ENCODE results near the gene FUT9. TPM values are rescaled to one million over a fixed set of nuclear protein-coding genes. Genes with fewer than 3 reads are reported as not detected.
"Not testable (repeated sequence)": the region's sequence is repeated elsewhere in the genome, so short reads cannot be mapped to it uniquely, and the experiment has no call there.

FUT9 gene
- total RNA-seq, 1 experiment from 2014 or later, result 3.5 TPM

DNA sequence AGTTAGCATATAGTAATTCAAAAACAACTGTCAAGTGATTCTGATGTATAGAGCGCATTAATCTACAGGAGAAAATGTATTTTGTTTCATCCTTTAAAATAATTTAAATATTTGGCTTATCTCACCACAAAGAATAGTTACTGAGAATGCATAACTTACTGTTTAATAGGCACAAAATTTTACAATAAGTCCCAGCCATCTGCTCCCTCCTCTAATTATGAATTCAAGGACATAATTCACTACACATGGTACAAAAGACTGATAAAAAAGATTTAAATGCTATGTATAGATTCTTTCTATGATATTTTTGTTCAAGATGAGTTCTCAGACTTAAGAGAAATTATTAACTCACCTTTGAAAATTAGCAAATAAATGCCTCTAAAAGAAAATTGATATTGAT lies 242.0 kb downstream of the FUT9 start:
- no peaks in the 10 kb centered on the region for H3K4me1 Mint-ChIP-seq
- no peaks in the 10 kb centered on the region for H3K27me3 Mint-ChIP-seq (ENCODE audit: low read depth)
- TF ChIP-seq, protein P1, sequence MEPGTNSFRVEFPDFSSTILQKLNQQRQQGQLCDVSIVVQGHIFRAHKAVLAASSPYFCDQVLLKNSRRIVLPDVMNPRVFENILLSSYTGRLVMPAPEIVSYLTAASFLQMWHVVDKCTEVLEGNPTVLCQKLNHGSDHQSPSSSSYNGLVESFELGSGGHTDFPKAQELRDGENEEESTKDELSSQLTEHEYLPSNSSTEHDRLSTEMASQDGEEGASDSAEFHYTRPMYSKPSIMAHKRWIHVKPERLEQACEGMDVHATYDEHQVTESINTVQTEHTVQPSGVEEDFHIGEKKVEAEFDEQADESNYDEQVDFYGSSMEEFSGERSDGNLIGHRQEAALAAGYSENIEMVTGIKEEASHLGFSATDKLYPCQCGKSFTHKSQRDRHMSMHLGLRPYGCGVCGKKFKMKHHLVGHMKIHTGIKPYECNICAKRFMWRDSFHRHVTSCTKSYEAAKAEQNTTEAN (CRISPR knock-in tag; IDR thresholded peaks at IDR 0.05), result no peak
- TF ChIP-seq, protein P2, sequence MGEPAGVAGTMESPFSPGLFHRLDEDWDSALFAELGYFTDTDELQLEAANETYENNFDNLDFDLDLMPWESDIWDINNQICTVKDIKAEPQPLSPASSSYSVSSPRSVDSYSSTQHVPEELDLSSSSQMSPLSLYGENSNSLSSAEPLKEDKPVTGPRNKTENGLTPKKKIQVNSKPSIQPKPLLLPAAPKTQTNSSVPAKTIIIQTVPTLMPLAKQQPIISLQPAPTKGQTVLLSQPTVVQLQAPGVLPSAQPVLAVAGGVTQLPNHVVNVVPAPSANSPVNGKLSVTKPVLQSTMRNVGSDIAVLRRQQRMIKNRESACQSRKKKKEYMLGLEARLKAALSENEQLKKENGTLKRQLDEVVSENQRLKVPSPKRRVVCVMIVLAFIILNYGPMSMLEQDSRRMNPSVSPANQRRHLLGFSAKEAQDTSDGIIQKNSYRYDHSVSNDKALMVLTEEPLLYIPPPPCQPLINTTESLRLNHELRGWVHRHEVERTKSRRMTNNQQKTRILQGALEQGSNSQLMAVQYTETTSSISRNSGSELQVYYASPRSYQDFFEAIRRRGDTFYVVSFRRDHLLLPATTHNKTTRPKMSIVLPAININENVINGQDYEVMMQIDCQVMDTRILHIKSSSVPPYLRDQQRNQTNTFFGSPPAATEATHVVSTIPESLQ (CRISPR knock-in tag; IDR thresholded peaks at IDR 0.05), result no peak
- TF ChIP-seq NFYB (CRISPR knock-in tag; conservative IDR thresholded peaks at IDR 0.05; ENCODE audit: low read depth) (no peak), GTF2I (CRISPR knock-in tag; conservative IDR thresholded peaks at IDR 0.05) (no peak), ZNF416 (CRISPR knock-in tag; IDR thresholded peaks at IDR 0.05) (no peak), TEAD4 (CRISPR knock-in tag; IDR thresholded peaks at IDR 0.05) (no peak), NFE2L1 (CRISPR knock-in tag; IDR thresholded peaks at IDR 0.05) (no peak), ZNF317 (CRISPR knock-in tag; IDR thresholded peaks at IDR 0.05; ENCODE audit: borderline replicate concordance, low read depth) (no peak), OVOL2 (CRISPR knock-in tag; IDR thresholded peaks at IDR 0.05; ENCODE audit: borderline replicate concordance) (no peak)
- TF ChIP-seq, protein P3, sequence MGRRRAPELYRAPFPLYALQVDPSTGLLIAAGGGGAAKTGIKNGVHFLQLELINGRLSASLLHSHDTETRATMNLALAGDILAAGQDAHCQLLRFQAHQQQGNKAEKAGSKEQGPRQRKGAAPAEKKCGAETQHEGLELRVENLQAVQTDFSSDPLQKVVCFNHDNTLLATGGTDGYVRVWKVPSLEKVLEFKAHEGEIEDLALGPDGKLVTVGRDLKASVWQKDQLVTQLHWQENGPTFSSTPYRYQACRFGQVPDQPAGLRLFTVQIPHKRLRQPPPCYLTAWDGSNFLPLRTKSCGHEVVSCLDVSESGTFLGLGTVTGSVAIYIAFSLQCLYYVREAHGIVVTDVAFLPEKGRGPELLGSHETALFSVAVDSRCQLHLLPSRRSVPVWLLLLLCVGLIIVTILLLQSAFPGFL (CRISPR knock-in tag; IDR thresholded peaks at IDR 0.05; ENCODE audit: borderline replicate concordance), result no peak
- TF ChIP-seq, protein P4, sequence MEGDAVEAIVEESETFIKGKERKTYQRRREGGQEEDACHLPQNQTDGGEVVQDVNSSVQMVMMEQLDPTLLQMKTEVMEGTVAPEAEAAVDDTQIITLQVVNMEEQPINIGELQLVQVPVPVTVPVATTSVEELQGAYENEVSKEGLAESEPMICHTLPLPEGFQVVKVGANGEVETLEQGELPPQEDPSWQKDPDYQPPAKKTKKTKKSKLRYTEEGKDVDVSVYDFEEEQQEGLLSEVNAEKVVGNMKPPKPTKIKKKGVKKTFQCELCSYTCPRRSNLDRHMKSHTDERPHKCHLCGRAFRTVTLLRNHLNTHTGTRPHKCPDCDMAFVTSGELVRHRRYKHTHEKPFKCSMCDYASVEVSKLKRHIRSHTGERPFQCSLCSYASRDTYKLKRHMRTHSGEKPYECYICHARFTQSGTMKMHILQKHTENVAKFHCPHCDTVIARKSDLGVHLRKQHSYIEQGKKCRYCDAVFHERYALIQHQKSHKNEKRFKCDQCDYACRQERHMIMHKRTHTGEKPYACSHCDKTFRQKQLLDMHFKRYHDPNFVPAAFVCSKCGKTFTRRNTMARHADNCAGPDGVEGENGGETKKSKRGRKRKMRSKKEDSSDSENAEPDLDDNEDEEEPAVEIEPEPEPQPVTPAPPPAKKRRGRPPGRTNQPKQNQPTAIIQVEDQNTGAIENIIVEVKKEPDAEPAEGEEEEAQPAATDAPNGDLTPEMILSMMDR (IDR thresholded peaks at IDR 0.05), result no peak
- H3K4me3 Mint-ChIP-seq, result no peak overlapping the region
- peaks cover 9% of the 10 kb centered on the region; the same call in 1 of the 2 replicates for H3K9me3 Mint-ChIP-seq
- no peaks in the 10 kb centered on the region for H3K36me3 Mint-ChIP-seq
- ChIA-PET POLR2A (no interaction called here), CTCF (no interaction called here)
- DNase-seq (ENCODE audit: low spot score) (no peak), ATAC-seq (no peak)
- H3K27ac Mint-ChIP-seq, result no peak overlapping the region

DNA sequence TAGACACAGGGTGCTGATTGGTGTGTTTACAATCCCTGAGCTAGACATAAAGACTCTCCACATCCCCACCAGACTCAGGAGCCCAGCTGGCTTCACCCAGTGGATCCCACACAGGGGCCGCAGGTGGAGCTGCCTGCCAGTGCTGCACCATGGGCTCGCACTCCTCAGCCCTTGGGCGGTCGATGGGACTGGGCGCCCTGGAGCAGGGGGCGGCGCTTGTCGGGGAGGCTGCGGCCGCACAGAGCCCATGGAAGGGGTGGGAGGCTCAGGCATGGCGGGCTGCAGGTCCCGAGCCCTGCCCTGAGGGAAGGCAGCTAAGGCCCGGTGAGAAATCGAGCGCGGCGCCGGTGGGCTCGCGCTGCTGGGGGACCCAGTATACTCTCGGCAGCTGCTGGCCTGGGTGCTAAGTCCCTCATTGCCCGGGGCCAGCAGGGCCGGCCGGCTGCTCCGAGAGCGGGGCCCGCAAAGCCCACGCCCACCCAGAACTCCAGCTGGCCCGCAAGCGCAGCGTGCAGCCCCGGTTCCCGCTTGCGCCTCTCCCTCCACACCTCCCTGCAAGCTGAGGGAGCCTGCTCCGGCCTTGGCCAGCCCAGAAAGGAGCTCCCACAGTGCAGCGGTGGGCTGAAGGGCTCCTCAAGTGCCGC lies 245.1 kb downstream of the FUT9 start:
- H3K9me3 Mint-ChIP-seq; H3K4me3 Mint-ChIP-seq; H3K27ac Mint-ChIP-seq; H3K4me1 Mint-ChIP-seq; CTCF ChIA-PET; H3K27me3 Mint-ChIP-seq (ENCODE audit: low read depth); POLR2A ChIA-PET; DNase-seq (ENCODE audit: low spot score); ATAC-seq; H3K36me3 Mint-ChIP-seq: not testable (repeated sequence)
